Gastroesophageal sphincter (tissue), 4 donors: ENCODE measurements around the gene GRXCR2. TPM values are rescaled to one million over a fixed set of nuclear protein-coding genes. Genes with fewer than 3 reads are reported as not detected.
"Not testable (repeated sequence)": the region's sequence is repeated elsewhere in the genome, so short reads cannot be mapped to it uniquely, and the experiment has no call there.

Experiments used
- ATAC-seq: fragments of 150-250 bp; one replicate; pipeline ENCODE4 v1.9.1; 2016; ENCODE audit warnings: mild to moderate bottlenecking, moderate library complexity
- H3K27ac ChIP-seq, 4 donors: fragments of 200-600 bp; sonication (generic) in 3 of 4; 1 replicate in 3 of 4; 2 replicates in 1 of 4; pipeline ENCODE4 v1.5.1; 2016 to 2019
- H3K27me3 ChIP-seq: fragments of 200-600 bp; sonication (generic); one replicate; pipeline ENCODE4 v1.5.1; 2019
- H3K36me3 ChIP-seq, 2 donors: fragments of 200-600 bp; sonication (generic); one replicate each; pipeline ENCODE4 v1.5.1; 2019; ENCODE audit warnings: control low read depth in 1 of 2
- H3K4me1 ChIP-seq, 3 donors: fragments of 200-600 bp; sonication (generic); 1 replicate in 2 of 3; 2 replicates in 1 of 3; pipeline ENCODE4 v1.5.1; 2016 to 2019; ENCODE audit warnings: control low read depth in 2 of 3
- H3K4me3 ChIP-seq, 2 donors: fragments of 200-600 bp; sonication (generic); one replicate each; pipeline ENCODE4 v1.5.1; 2019; ENCODE audit warnings: mild to moderate bottlenecking in 1 of 2, moderate library complexity in 1 of 2
- H3K9me3 ChIP-seq, 3 donors: fragments of 200-600 bp; sonication (generic); one replicate each; pipeline ENCODE4 v1.5.1; 2017 to 2019; ENCODE audit warnings: control low read depth in 2 of 3
- CTCF ChIP-seq, 4 experiments: fragments of 200-600 bp in 2 of 4; fragments of 450-650 bp in 2 of 4; sonication (generic) in 1 of 4; IDR thresholded peaks; one replicate each; pipeline ENCODE4 v1.5.1; 2017 to 2019; ENCODE audit warnings: antibody characterized with exemption in 4 of 4, mild to moderate bottlenecking in 2 of 4, moderate library complexity in 2 of 4
- EP300 ChIP-seq: sonication (generic); formaldehyde crosslinking; IDR thresholded peaks from one replicate; pipeline ENCODE4 v1.6.1; 2017; ENCODE audit warnings: antibody characterized with exemption, mild to moderate bottlenecking
- POLR2A ChIP-seq, 2 donors: fragments of 450-650 bp; IDR thresholded peaks; one replicate each; pipeline ENCODE4 v1.6.1; 2017; ENCODE audit warnings: antibody characterized with exemption in 2 of 2, mild to moderate bottlenecking in 2 of 2, moderate library complexity in 1 of 2
- POLR2AphosphoS5 ChIP-seq: sonication (generic); formaldehyde crosslinking; IDR thresholded peaks from one replicate; pipeline ENCODE4 v1.6.1; 2017; ENCODE audit warnings: antibody characterized with exemption
- WGBS, 2 donors: methylation state at CpG; one replicate each; pipeline ENCODE4 v1.1.5; 2018; ENCODE audit warnings: low coverage in 1 of 2; 5-methylcytosine and 5-hydroxymethylcytosine counted together
- total RNA-seq, 4 donors: library from RNA; depleted of rRNA; stranded (reverse); fragments of >200 nt; gene quantifications; one replicate each; pipeline ENCODE4 v1.1.0, GENCODE V29; 2016

GRXCR2 gene
- total RNA-seq, 4 donors from 2014 or later = not detected

GRCh38 chr5:145869753-145870152, 3.1 kb downstream of the GRXCR2 start:
- H3K27me3 ChIP-seq = no peaks in the 10 kb centered on the region
- H3K9me3 ChIP-seq = no peaks in the 10 kb centered on the region

GRCh38 chr5:145867806-145868205, 5.0 kb downstream of the GRXCR2 start:
- H3K27me3 ChIP-seq = no peaks in the 10 kb centered on the region
- no peaks in the 10 kb centered on the region for H3K36me3 ChIP-seq
- TF ChIP-seq CTCF (IDR thresholded peaks at IDR 0.05) (no peak), EP300 (no peak), POLR2A (IDR thresholded peaks at IDR 0.05) (no peak), POLR2AphosphoS5 (no peak)
- no peak overlapping the region for H3K4me3 ChIP-seq
- H3K27ac ChIP-seq = no peak overlapping the region
- ATAC-seq = no peak
- H3K9me3 ChIP-seq = no peaks in the 10 kb centered on the region
- WGBS, 2 donors = 33 to 47% methylated on average over 1 of the region's 1 CpG
- no peaks in the 10 kb centered on the region for H3K4me1 ChIP-seq

More at GRCh38 chr5:145869753-145870152, 3.1 kb downstream of the GRXCR2 start:
- no peak for TF ChIP-seq EP300
- no peak for TF ChIP-seq POLR2AphosphoS5
- no peak for TF ChIP-seq CTCF (IDR thresholded peaks at IDR 0.05)
- no peak for TF ChIP-seq POLR2A (IDR thresholded peaks at IDR 0.05)
- H3K36me3 ChIP-seq = no peaks in the 10 kb centered on the region
- H3K4me1 ChIP-seq = no peaks in the 10 kb centered on the region
- 83 to 94% methylated on average over 3 to 4 of the region's 4 CpGs for WGBS, 2 donors
- no peak overlapping the region for H3K27ac ChIP-seq
- no peak for ATAC-seq
- no peak overlapping the region for H3K4me3 ChIP-seq

GRCh38 chr5:145864432-145864831, 8.4 kb downstream of the GRXCR2 start:
- H3K9me3 ChIP-seq, H3K4me1 ChIP-seq, H3K27ac ChIP-seq, H3K4me3 ChIP-seq, H3K36me3 ChIP-seq, ATAC-seq, H3K27me3 ChIP-seq: not testable (repeated sequence)
- 57 to 70% methylated on average over 2 of the region's 2 CpGs for WGBS, 2 donors

- Histone ChIP-seq H3K9me3 (no peaks in the 10 kb centered on the region), H3K36me3 (no peaks in the 10 kb centered on the region), H3K4me1 (no peaks in the 10 kb centered on the region), H3K4me3 (no peak overlapping the region), H3K27ac (no peak overlapping the region), H3K27me3 (no peaks in the 10 kb centered on the region)
- no peak for ATAC-seq
- TF ChIP-seq EP300 = no peak
- no peak for TF ChIP-seq POLR2A (IDR thresholded peaks at IDR 0.05)
- TF ChIP-seq CTCF (IDR thresholded peaks at IDR 0.05) = no peak
- TF ChIP-seq POLR2AphosphoS5 = no peak
- 85 to 89% methylated on average over 2 to 3 of the region's 3 CpGs for WGBS, 2 donors
Measured at GRCh38 chr5:145863003-145863402, 9.8 kb downstream of the GRXCR2 start.

GRCh38 chr5:145859897-145860296, 12.9 kb downstream of the GRXCR2 start:
- peaks cover 0 to 16% (median 0%) of the 10 kb centered on the region in 3 donors for H3K4me1 ChIP-seq
- no peak overlapping the region for H3K27ac ChIP-seq
- H3K9me3 ChIP-seq = no peaks in the 10 kb centered on the region
- H3K4me3 ChIP-seq = no peak overlapping the region
- H3K36me3 ChIP-seq = no peaks in the 10 kb centered on the region
- TF ChIP-seq POLR2A (IDR thresholded peaks at IDR 0.05) (no peak), POLR2AphosphoS5 (no peak), EP300 (no peak), CTCF (IDR thresholded peaks at IDR 0.05) (no peak)
- H3K27me3 ChIP-seq = no peaks in the 10 kb centered on the region
- WGBS, 2 donors = 68 to 90% methylated on average over 2 to 3 of the region's 3 CpGs
- no peak for ATAC-seq
